GM23248 (cell line): ENCODE measurements around the gene IDI2. TPM values are rescaled to one million over a fixed set of nuclear protein-coding genes. Genes with fewer than 3 reads are reported as not detected.

Source experiments
- DNase-seq: peaks from one replicate; pipeline ENCODE4 v3.0.0-alpha.2; 2015
- H2AFZ ChIP-seq: fragments of 200-600 bp; sonication (generic); 2 replicates; pipeline ENCODE4 v1.6.1; 2016; ENCODE audit warnings: antibody characterized with exemption
- H3F3A ChIP-seq: fragments of 200-600 bp; sonication (generic); 2 replicates; pipeline ENCODE4 v1.6.1; 2016; ENCODE audit warnings: mild to moderate bottlenecking, antibody characterized with exemption, mixed run types; ENCODE audit not compliant: insufficient read depth
- H3K27ac ChIP-seq: fragments of 200-600 bp; sonication (generic); 2 replicates; pipeline ENCODE4 v1.5.1; 2016; ENCODE audit warnings: mild to moderate bottlenecking
- H3K27me3 ChIP-seq: fragments of 200-600 bp; sonication (generic); replicated peaks from 2 replicates; pipeline ENCODE4 v1.6.1; 2016; ENCODE audit warnings: mild to moderate bottlenecking; ENCODE audit not compliant: insufficient read depth
- H3K36me3 ChIP-seq: fragments of 200-600 bp; sonication (generic); 2 replicates; pipeline ENCODE4 v1.6.1; 2016; ENCODE audit warnings: low read depth, mild to moderate bottlenecking
- H3K4me1 ChIP-seq: fragments of 200-600 bp; sonication (generic); 2 replicates; pipeline ENCODE4 v1.6.1; 2016; ENCODE audit warnings: mild to moderate bottlenecking; ENCODE audit not compliant: insufficient read depth
- H3K4me2 ChIP-seq: fragments of 200-600 bp; sonication (generic); one replicate; pipeline ENCODE4 v1.6.1; 2016; ENCODE audit warnings: mild to moderate bottlenecking; ENCODE audit not compliant: unreplicated experiment
- H3K4me3 ChIP-seq: fragments of 200-600 bp; sonication (generic); 2 replicates; pipeline ENCODE4 v1.5.1; 2016; ENCODE audit warnings: mild to moderate bottlenecking
- H3K79me2 ChIP-seq: fragments of 200-600 bp; sonication (generic); 2 replicates; pipeline ENCODE4 v1.6.1; 2016; ENCODE audit warnings: mild to moderate bottlenecking; ENCODE audit not compliant: insufficient read depth
- H3K9ac ChIP-seq: fragments of 200-600 bp; sonication (generic); 2 replicates; pipeline ENCODE4 v1.6.1; 2016; ENCODE audit warnings: mild to moderate bottlenecking
- H3K9me2 ChIP-seq: fragments of 200-600 bp; sonication (generic); 2 replicates; pipeline ENCODE4 v1.6.1; 2016; ENCODE audit warnings: mixed run types, mild to moderate bottlenecking, moderate library complexity; ENCODE audit not compliant: insufficient read depth
- H3K9me3 ChIP-seq: fragments of 200-600 bp; sonication (generic); one replicate; pipeline ENCODE4 v1.6.1; 2017; ENCODE audit warnings: low read depth
- H4K20me1 ChIP-seq: fragments of 200-600 bp; sonication (generic); 2 replicates; pipeline ENCODE4 v1.6.0; 2016; ENCODE audit not compliant: insufficient read depth
- EZH2 ChIP-seq: fragments of 200-600 bp; sonication (generic); IDR thresholded peaks from 2 replicates; pipeline ENCODE4 v1.6.1; 2018; ENCODE audit warnings: antibody characterized with exemption, mild to moderate bottlenecking; ENCODE audit not compliant: insufficient read depth, poor library complexity, severe bottlenecking
- EZH2phosphoT487 ChIP-seq: fragments of 200-600 bp; sonication (generic); IDR thresholded peaks from 2 replicates; pipeline ENCODE4 v1.6.1; 2018; ENCODE audit warnings: antibody characterized with exemption, moderate library complexity, mild to moderate bottlenecking, low read depth; ENCODE audit not compliant: insufficient read depth
- WGBS, 2 experiments: methylation state at CpG; one replicate each; pipeline ENCODE4 v1.1.6; 2015 to 2017; ENCODE audit warnings: low lambda C conversion rate in 2 of 2, low coverage in 1 of 2; ENCODE audit errors: missing lambda C conversion rate in 2 of 2; 5-methylcytosine and 5-hydroxymethylcytosine counted together
- in situ Hi-C: fragments of 300-500 bp; cut with MboI; formaldehyde crosslinking; loops from 2 replicates; pipeline ENCODE4 v1.15.0; 2020
- polyA plus RNA-seq: library from polyadenylated mRNA; unstranded; fragments of >200 nt; fragmentation: Nextera tagmentation; extraction: Ambion mirVana; gene quantifications from 2 replicates; pipeline ENCODE4 v1.2.1, GENCODE V29; 2016
- total RNA-seq: library from RNA; depleted of rRNA; stranded (reverse); fragments of >200 nt; shearing (Covaris generic); gene quantifications from 2 replicates; pipeline ENCODE4 v1.2.3, GENCODE V29; 2014

IDI2 gene
- total and polyA plus RNA-seq, 2 experiments from 2014 or later = not detected

GRCh38 chr10:1035201-1035600 is 9.5 kb upstream of the IDI2 start:
- no peaks in the 10 kb centered on the region for H4K20me1 ChIP-seq
- no peak for DNase-seq
- H3K4me2 ChIP-seq = no peak overlapping the region
- in situ Hi-C loops = no loop called here
- H3K79me2 ChIP-seq = no peaks in the 10 kb centered on the region
- no peak overlapping the region for H2AFZ ChIP-seq
- no peak overlapping the region for H3K27ac ChIP-seq
- H3K4me3 ChIP-seq = no peak overlapping the region
- H3K9me3 ChIP-seq = no peaks in the 10 kb centered on the region
- TF ChIP-seq EZH2phosphoT487 (no peak), EZH2 (no peak)
- no peaks in the 10 kb centered on the region for H3K9me2 ChIP-seq
- peaks cover 9% of the 10 kb centered on the region; the same call in 1 of the 2 replicates for H3F3A ChIP-seq
- no peaks in the 10 kb centered on the region for H3K27me3 ChIP-seq
- no peak overlapping the region for H3K9ac ChIP-seq
- H3K4me1 ChIP-seq = no peaks in the 10 kb centered on the region
- no peaks in the 10 kb centered on the region for H3K36me3 ChIP-seq
- WGBS, 2 experiments = 76 to 77% methylated on average over 6 of the region's 6 CpGs

GRCh38 chr10:1034758-1035157 is 9.1 kb upstream of the IDI2 start:
- Histone ChIP-seq H4K20me1 (no peaks in the 10 kb centered on the region), H3F3A (peaks cover 9% of the 10 kb centered on the region; the same call in 1 of the 2 replicates), H3K27ac (no peak overlapping the region), H3K27me3 (no peaks in the 10 kb centered on the region), H3K79me2 (no peaks in the 10 kb centered on the region), H3K4me3 (no peak overlapping the region), H3K9me2 (no peaks in the 10 kb centered on the region), H3K36me3 (no peaks in the 10 kb centered on the region), H3K4me1 (no peaks in the 10 kb centered on the region), H3K4me2 (no peak overlapping the region), H3K9me3 (no peaks in the 10 kb centered on the region), H2AFZ (no peak overlapping the region), H3K9ac (no peak overlapping the region)
- TF ChIP-seq EZH2 (no peak), EZH2phosphoT487 (no peak)
- DNase-seq = no peak
- in situ Hi-C loops = no loop called here
- WGBS, 2 experiments = 84 to 89% methylated on average over 3 of the region's 3 CpGs

GRCh38 chr10:1033601-1034000 is 7.9 kb upstream of the IDI2 start:
- whole genome bisulfite sequencing, 2 experiments = 85 to 96% methylated on average over 1 of the region's 1 CpG
- in situ Hi-C loops = no loop called here
- H3K27ac ChIP-seq = no peak overlapping the region
- H3K27me3 ChIP-seq = no peaks in the 10 kb centered on the region
- no peaks in the 10 kb centered on the region for H3K79me2 ChIP-seq
- H3F3A ChIP-seq = peaks cover 9% of the 10 kb centered on the region; the same call in 1 of the 2 replicates
- no peak overlapping the region for H2AFZ ChIP-seq
- no peak for DNase-seq
- H3K4me1 ChIP-seq = no peaks in the 10 kb centered on the region
- no peak overlapping the region for H3K4me2 ChIP-seq
- H3K9me3 ChIP-seq = no peaks in the 10 kb centered on the region
- no peaks in the 10 kb centered on the region for H3K9me2 ChIP-seq
- TF ChIP-seq EZH2 (no peak), EZH2phosphoT487 (no peak)
- H3K9ac ChIP-seq = no peak overlapping the region
- no peaks in the 10 kb centered on the region for H3K36me3 ChIP-seq
- H4K20me1 ChIP-seq = no peaks in the 10 kb centered on the region
- H3K4me3 ChIP-seq = no peak overlapping the region

- WGBS, 2 experiments = 95 to 96% methylated on average over 7 of the region's 7 CpGs
- H3F3A ChIP-seq = no peaks in the 10 kb centered on the region
- no peaks in the 10 kb centered on the region for H3K9me3 ChIP-seq
- no peak overlapping the region for H3K4me2 ChIP-seq
- H3K27me3 ChIP-seq = no peaks in the 10 kb centered on the region
- H3K4me1 ChIP-seq = no peaks in the 10 kb centered on the region
- no peaks in the 10 kb centered on the region for H3K36me3 ChIP-seq
- TF ChIP-seq EZH2 (no peak), EZH2phosphoT487 (no peak)
- no peak overlapping the region for H3K9ac ChIP-seq
- H2AFZ ChIP-seq = no peak overlapping the region
- in situ Hi-C loops = no loop called here
- H3K27ac ChIP-seq = no peak overlapping the region
- H3K9me2 ChIP-seq = no peaks in the 10 kb centered on the region
- DNase-seq = no peak
- H4K20me1 ChIP-seq = no peaks in the 10 kb centered on the region
- no peaks in the 10 kb centered on the region for H3K79me2 ChIP-seq
- H3K4me3 ChIP-seq = no peak overlapping the region
Observed at GRCh38 chr10:1029838-1030237, 4.2 kb upstream of the IDI2 start.

GRCh38 chr10:1026578-1026977 is 919 bp upstream of the IDI2 start:
- H3K4me1 ChIP-seq = no peaks in the 10 kb centered on the region
- no peaks in the 10 kb centered on the region for H3K27me3 ChIP-seq
- in situ Hi-C loops = no loop called here
- no peaks in the 10 kb centered on the region for H3F3A ChIP-seq
- no peak overlapping the region for H2AFZ ChIP-seq
- H4K20me1 ChIP-seq = no peaks in the 10 kb centered on the region
- TF ChIP-seq EZH2 (no peak), EZH2phosphoT487 (no peak)
- H3K9ac ChIP-seq = no peak overlapping the region
- no peaks in the 10 kb centered on the region for H3K36me3 ChIP-seq
- WGBS, 2 experiments = 94 to 99% methylated on average over 6 of the region's 6 CpGs
- H3K9me2 ChIP-seq = no peaks in the 10 kb centered on the region
- no peaks in the 10 kb centered on the region for H3K9me3 ChIP-seq
- no peaks in the 10 kb centered on the region for H3K79me2 ChIP-seq
- no peak for DNase-seq
- H3K4me2 ChIP-seq = no peak overlapping the region
- H3K27ac ChIP-seq = no peak overlapping the region
- no peak overlapping the region for H3K4me3 ChIP-seq
